Transverse colon (tissue), 4 donors: Measurements from ENCODE around the gene RASAL2. TPM values are rescaled to one million over a fixed set of nuclear protein-coding genes. Genes with fewer than 3 reads are reported as not detected.

Experiments used
- DNase-seq: peaks from one replicate; pipeline ENCODE4 v3.0.0-alpha.2; 2019
- H3K27ac ChIP-seq, 4 donors: fragments of 200-600 bp; sonication (generic); 2 replicates each; pipeline ENCODE4 v1.5.1; 2016 to 2018; ENCODE audit warnings: inconsistent platforms in 4 of 4
- H3K27me3 ChIP-seq: fragments of 200-600 bp; sonication (generic); 2 replicates; pipeline ENCODE4 v1.5.1; 2017; ENCODE audit warnings: inconsistent platforms
- H3K36me3 ChIP-seq, 4 donors: fragments of 200-600 bp; sonication (generic); 2 replicates each; pipeline ENCODE4 v1.5.1; 2017 to 2019; ENCODE audit warnings: inconsistent platforms in 4 of 4
- H3K4me1 ChIP-seq, 4 donors: fragments of 200-600 bp; sonication (generic); 2 replicates each; pipeline ENCODE4 v1.5.1; 2017 to 2020; ENCODE audit warnings: inconsistent platforms in 4 of 4
- H3K4me3 ChIP-seq, 4 donors: fragments of 200-600 bp; sonication (generic); 1 replicate in 1 of 4; 2 replicates in 3 of 4; pipeline versions ENCODE4 v1.5.1 to v1.6.1; 2017 to 2019; ENCODE audit warnings: inconsistent platforms in 4 of 4
- H3K9me3 ChIP-seq, 2 donors: fragments of 200-600 bp; sonication (generic); 2 replicates each; pipeline ENCODE4 v1.5.1; 2017 to 2019; ENCODE audit warnings: inconsistent platforms in 2 of 2
- CTCF ChIP-seq, 5 experiments: fragments of 200-600 bp in 3 of 5; fragments of 450-650 bp in 2 of 5; sonication (generic) in 3 of 5; IDR thresholded peaks; 1 replicate in 2 of 5; 2 replicates in 3 of 5; pipeline ENCODE4 v1.5.1; 2016 to 2017; ENCODE audit warnings: antibody characterized with exemption in 5 of 5, inconsistent platforms in 3 of 5, mild to moderate bottlenecking in 2 of 5, moderate library complexity in 1 of 5
- EP300 ChIP-seq: sonication (generic); formaldehyde crosslinking; IDR thresholded peaks from one replicate; pipeline ENCODE4 v1.6.1; 2017; ENCODE audit warnings: antibody characterized with exemption, low read depth
- POLR2A ChIP-seq: fragments of 450-650 bp; IDR thresholded peaks from one replicate; pipeline ENCODE4 v1.6.1; 2016; ENCODE audit warnings: antibody characterized with exemption, mild to moderate bottlenecking, moderate library complexity
- POLR2AphosphoS5 ChIP-seq, 3 donors: sonication (generic); formaldehyde crosslinking; IDR thresholded peaks; one replicate each; pipeline ENCODE4 v1.6.1; 2016; ENCODE audit warnings: antibody characterized with exemption in 3 of 3
- WGBS, 2 donors: methylation state at CpG; one replicate each; pipeline ENCODE4 v1.1.5; 2018; ENCODE audit warnings: low coverage in 1 of 2; 5-methylcytosine and 5-hydroxymethylcytosine counted together
- in situ Hi-C, 4 donors: fragments of 200-750 bp; cut with MboI; loops; one replicate each; pipeline versions ENCODE4 v1.15.0 to v1.15.1; 2017; ENCODE audit warnings: low sequenced_read_pairs in 3 of 4, low pct_ligation_motif_present in 1 of 4, low pct_unique_long_range_greater_than_20kb in 1 of 4
- intact Hi-C: fragments of 100-400 bp; cut with DNase I; formaldehyde crosslinking; loops from one replicate; pipeline ENCODE4 v1.15.1; 2023; ENCODE audit warnings: low total_unique reads
- total RNA-seq, 4 donors: library from RNA; depleted of rRNA; stranded (reverse); fragments of >200 nt; gene quantifications; one replicate each; pipeline ENCODE4 v1.1.0, GENCODE V29; 2016

RASAL2 gene
- total RNA-seq, 4 donors from 2014 or later, result 13.1 to 26.1 (median 19.8) TPM

- Histone ChIP-seq H3K9me3 (no peaks in the 10 kb centered on the region), H3K27me3 (no peaks in the 10 kb centered on the region), H3K4me1 (no peaks in the 10 kb centered on the region), H3K27ac (no peak overlapping the region), H3K4me3 (no peak overlapping the region), H3K36me3 (no peaks in the 10 kb centered on the region)
- 94 to 100% methylated on average over 1 of the region's 1 CpG for WGBS, 2 donors
- no peak for DNase-seq
- TF ChIP-seq POLR2A (no peak), CTCF (IDR thresholded peaks at IDR 0.05) (no peak), EP300 (no peak), POLR2AphosphoS5 (IDR thresholded peaks at IDR 0.05) (no peak)
- intact Hi-C loops, result no loop called here
- in situ Hi-C loops, result no loop called here
These were observed 264.6 kb downstream of the RASAL2 start for GRCh38 chr1:178358456-178358855.

DNA sequence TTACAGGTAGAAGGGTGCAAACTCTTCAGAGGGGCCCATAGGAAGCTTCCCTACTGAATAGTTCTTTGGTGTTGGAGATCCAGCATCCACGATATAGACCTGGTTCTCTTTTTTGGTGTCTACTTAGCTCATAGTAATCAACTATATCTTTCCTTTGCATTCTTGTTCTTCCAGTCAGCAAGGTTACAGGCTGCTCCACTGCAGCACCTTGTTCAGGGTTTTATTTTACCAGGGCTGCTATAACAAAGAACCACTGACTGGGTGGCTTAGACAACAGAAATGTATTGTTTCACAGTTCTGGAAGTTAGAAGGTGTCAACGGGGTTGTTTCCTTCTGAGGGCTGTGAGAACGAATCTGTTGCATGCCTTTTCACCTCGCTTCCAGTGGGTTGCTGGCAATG lies 266.5 kb downstream of the RASAL2 start:
- TF ChIP-seq EP300, result no peak
- no peak for TF ChIP-seq POLR2A
- intact Hi-C loops (no loop called here), in situ Hi-C loops (no loop called here)
- Histone ChIP-seq H3K27me3 (no peaks in the 10 kb centered on the region), H3K4me1 (peaks cover 0 to 4% (median 0%) of the 10 kb centered on the region in 4 donors), H3K36me3 (no peaks in the 10 kb centered on the region), H3K27ac (no peak overlapping the region), H3K4me3 (no peak overlapping the region), H3K9me3 (no peaks in the 10 kb centered on the region)
- WGBS, 2 donors, result 65 to 67% methylated on average over 3 to 4 of the region's 4 CpGs
- DNase-seq, result no peak

DNA sequence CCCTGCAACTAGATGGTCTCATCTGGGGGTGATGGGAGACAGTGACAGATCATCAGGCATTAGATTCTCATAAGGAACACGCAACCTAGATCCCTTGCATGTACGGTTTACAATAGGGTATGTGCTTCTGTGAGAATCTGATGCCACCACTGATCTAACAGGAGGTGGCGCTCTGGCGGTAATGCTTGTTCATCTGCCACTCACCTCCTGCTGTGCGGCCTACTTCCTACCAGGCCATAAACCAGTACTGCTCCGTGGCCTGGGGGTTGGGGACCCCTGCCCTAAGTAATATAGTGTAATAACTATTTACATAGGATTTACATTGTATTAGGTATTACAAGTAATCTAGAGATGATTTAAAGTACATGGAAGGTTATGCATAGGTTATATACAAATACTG lies 267.9 kb downstream of the RASAL2 start:
- Histone ChIP-seq H3K36me3 (no peaks in the 10 kb centered on the region), H3K9me3 (no peaks in the 10 kb centered on the region), H3K4me3 (no peak overlapping the region), H3K4me1 (peaks cover 0 to 4% (median 0%) of the 10 kb centered on the region in 4 donors), H3K27ac (no peak overlapping the region), H3K27me3 (no peaks in the 10 kb centered on the region)
- TF ChIP-seq CTCF (IDR thresholded peaks at IDR 0.05) (no peak), EP300 (no peak), POLR2A (no peak), POLR2AphosphoS5 (IDR thresholded peaks at IDR 0.05) (no peak)
- DNase-seq, result no peak
- 87 to 93% methylated on average over 5 to 6 of the region's 6 CpGs for WGBS, 2 donors
- in situ Hi-C loops (no loop called here), intact Hi-C loops (no loop called here)

- no peak overlapping the region for H3K4me3 ChIP-seq
- no peak for DNase-seq
- no peak overlapping the region for H3K27ac ChIP-seq
- in situ Hi-C loops, result no loop called here
- no peak for TF ChIP-seq CTCF (IDR thresholded peaks at IDR 0.05)
- TF ChIP-seq POLR2AphosphoS5 (IDR thresholded peaks at IDR 0.05), result no peak
- TF ChIP-seq POLR2A, result no peak
- TF ChIP-seq EP300, result no peak
- H3K9me3 ChIP-seq, result no peaks in the 10 kb centered on the region
- no peaks in the 10 kb centered on the region for H3K36me3 ChIP-seq
- no peaks in the 10 kb centered on the region for H3K27me3 ChIP-seq
- peaks cover 0 to 4% (median 0%) of the 10 kb centered on the region in 4 donors for H3K4me1 ChIP-seq
- 83 to 86% methylated on average over 4 of the region's 4 CpGs for WGBS, 2 donors
- intact Hi-C loops, result no loop called here
These were observed 268.8 kb downstream of the RASAL2 start for GRCh38 chr1:178362747-178363146.

DNA sequence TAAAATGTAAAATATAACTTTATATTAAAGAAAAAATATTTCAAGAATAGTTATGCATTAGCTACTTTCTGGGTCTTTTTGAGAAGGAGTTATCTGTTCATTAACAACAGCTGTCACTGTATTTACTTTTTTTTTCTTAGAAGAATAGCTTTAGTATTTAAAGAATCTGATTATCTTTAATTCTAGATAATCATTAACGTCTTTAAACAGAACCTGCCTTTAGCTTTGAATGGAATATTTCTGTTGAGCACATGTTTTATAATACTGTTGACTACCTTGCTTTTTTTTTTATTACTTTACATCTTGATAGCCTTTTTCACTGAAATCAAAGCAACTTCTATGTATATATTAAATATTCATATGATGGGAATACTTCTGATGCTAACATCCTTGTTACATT lies 270.9 kb downstream of the RASAL2 start:
- in situ Hi-C loops, result no loop called here

More for the DNA sequence above, 270.9 kb downstream of the RASAL2 start:
- Histone ChIP-seq H3K9me3 (no peaks in the 10 kb centered on the region), H3K27ac (no peak overlapping the region), H3K36me3 (no peaks in the 10 kb centered on the region), H3K27me3 (no peaks in the 10 kb centered on the region), H3K4me1 (peaks cover 0 to 4% (median 0%) of the 10 kb centered on the region in 4 donors), H3K4me3 (no peak overlapping the region)
- TF ChIP-seq CTCF (IDR thresholded peaks at IDR 0.05) (no peak), POLR2A (no peak), POLR2AphosphoS5 (IDR thresholded peaks at IDR 0.05) (no peak), EP300 (no peak)
- 35 to 44% methylated on average over 1 of the region's 1 CpG for WGBS, 2 donors
- intact Hi-C loops, result no loop called here
- no peak for DNase-seq
